GM21367 (cell line): ENCODE data around the gene ATPAF1.

Experiments used
- ATAC-seq: cut with Tn5 transposase; IDR thresholded peaks from one replicate; pipeline ENCODE4 v1.9.1; 2021; ENCODE audit not compliant: unreplicated experiment

Gene ATPAF1

GRCh38 chr1:46594063-46594462, 74.1 kb downstream of the ATPAF1 start:
- no peak for ATAC-seq

- ATAC-seq, result no peak
Measured at GRCh38 chr1:46592823-46593222, 75.3 kb downstream of the ATPAF1 start.

GRCh38 chr1:46589529-46589928, 78.6 kb downstream of the ATPAF1 start:
- no peak for ATAC-seq

- no peak for ATAC-seq
Measured at GRCh38 chr1:46587069-46587468, 81.1 kb downstream of the ATPAF1 start.

GRCh38 chr1:46585312-46585938, 82.7 kb downstream of the ATPAF1 start:
- no peak for ATAC-seq

- ATAC-seq, result no peak
Measured at GRCh38 chr1:46583494-46583893, 84.7 kb downstream of the ATPAF1 start.

- no peak for ATAC-seq
Measured at GRCh38 chr1:46582972-46583371, 85.2 kb downstream of the ATPAF1 start.
